ENCODE results near the gene SCN5A.

- TF ChIP-seq CEBPB (IDR thresholded peaks at IDR 0.05; ENCODE audit: low read depth, low read length): no peak
- no peak for TF ChIP-seq EZH2 (IDR thresholded peaks at IDR 0.05; ENCODE audit: low read depth, low read length, severe bottlenecking)
- TF ChIP-seq E2F6 (IDR thresholded peaks at IDR 0.05): no peak
Measured at GRCh38 chr3:38573556-38573955, 75.9 kb downstream of the SCN5A start.
